GM12874 (cell line): ENCODE measurements around the gene CFAP52.

Source experiments
- TF ChIP-seq, protein P1 (sequence below): IDR thresholded peaks from 2 replicates; pipeline ENCODE4 v1.5.1; 2011; ENCODE audit warnings: low read depth, mild to moderate bottlenecking, control low read depth, low read length, moderate library complexity; ENCODE audit not compliant: insufficient read depth

The CFAP52 gene

DNA sequence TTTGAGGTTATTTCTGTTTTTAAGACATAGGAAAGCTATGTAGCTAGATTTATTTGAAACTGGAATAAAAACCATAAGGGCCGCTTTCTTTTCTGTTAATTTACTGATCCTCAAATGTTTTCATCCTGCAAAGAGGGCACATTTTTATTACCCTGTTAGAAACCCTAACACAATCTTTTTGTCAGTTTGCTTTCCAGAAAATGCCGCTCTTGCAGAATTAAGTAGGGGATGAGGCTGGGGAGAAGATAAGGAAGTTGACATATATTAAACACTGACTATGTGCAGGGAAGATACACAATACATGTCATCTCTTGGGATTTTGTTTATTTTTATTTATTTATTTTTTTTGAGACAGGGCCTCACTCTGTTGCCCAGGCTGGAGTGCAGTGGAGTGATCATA, 84.6 kb downstream of the CFAP52 start:
- TF ChIP-seq, protein P1, sequence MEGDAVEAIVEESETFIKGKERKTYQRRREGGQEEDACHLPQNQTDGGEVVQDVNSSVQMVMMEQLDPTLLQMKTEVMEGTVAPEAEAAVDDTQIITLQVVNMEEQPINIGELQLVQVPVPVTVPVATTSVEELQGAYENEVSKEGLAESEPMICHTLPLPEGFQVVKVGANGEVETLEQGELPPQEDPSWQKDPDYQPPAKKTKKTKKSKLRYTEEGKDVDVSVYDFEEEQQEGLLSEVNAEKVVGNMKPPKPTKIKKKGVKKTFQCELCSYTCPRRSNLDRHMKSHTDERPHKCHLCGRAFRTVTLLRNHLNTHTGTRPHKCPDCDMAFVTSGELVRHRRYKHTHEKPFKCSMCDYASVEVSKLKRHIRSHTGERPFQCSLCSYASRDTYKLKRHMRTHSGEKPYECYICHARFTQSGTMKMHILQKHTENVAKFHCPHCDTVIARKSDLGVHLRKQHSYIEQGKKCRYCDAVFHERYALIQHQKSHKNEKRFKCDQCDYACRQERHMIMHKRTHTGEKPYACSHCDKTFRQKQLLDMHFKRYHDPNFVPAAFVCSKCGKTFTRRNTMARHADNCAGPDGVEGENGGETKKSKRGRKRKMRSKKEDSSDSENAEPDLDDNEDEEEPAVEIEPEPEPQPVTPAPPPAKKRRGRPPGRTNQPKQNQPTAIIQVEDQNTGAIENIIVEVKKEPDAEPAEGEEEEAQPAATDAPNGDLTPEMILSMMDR = no peak

DNA sequence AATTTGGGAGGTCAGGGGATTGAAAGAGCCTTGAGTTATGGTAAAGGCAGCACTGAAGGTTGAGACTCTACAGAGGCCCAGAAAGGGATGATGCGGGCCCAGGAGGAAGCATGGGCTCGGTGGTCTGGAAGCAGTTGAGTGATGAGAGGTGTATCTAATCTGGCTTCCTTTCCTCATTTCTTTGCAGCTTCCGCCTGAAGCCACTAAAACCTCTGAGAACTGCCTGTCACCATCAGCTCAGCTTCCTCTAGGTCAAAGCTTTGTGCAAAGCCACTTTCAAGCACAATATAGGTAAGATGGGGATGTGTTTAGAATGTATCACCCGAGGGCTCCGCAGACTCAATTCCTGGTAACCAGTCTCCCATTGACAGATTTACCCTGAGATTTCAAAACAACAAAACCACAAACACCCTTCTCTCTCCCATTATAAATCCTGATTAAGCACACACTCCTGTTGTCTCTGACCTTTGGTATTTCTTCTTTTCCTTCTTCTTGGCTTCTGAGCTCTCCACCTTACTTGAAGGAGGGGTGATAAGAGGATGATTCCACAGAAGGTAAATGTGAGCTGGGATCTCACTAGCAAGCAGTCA, 90.1 kb downstream of the CFAP52 start:
- TF ChIP-seq, protein P1 = no peak

DNA sequence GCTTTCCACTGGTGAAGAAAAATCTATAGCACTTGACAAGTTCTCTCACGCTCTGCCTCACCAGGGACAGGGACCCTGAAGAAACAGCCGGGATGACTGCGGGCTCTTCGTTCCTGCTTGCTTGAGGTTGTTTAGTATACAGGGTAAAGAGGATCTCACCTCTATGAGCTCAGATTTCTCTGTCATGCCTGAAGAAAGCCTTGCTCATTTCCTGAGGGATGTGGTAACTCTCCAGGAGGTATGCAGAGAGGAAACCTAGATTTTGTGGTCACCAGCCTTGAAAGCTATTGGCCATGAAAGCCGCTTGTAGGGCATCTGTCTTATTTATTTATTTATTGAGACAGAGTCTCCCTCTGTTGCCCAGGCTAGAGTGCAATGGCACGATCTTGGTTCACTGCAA, 92.1 kb downstream of the CFAP52 start:
- TF ChIP-seq, protein P1 = no peak

DNA sequence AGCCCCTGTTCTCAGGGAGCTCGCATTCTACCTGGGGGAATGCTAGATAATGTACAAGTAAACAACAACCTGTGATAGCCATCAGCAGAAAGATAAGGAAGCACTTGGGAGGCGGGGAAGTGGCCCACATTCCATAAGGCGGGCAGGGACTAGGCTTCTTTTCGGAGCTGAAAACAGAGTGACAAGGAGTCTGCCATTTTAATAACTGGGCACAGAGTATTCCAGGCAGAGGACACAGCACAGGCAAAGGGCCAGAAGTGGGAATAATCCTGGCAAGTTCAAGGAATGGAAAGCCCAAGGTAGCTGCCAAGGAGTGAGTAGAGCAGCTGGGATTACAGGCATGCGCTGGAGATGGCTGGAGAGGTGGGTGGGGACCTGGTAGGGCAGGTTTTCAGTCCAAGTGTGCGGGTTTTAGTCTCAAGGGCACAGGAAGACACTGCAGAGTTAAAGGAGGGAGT, 93.1 kb downstream of the CFAP52 start:
- TF ChIP-seq, protein P1 = no peak

DNA sequence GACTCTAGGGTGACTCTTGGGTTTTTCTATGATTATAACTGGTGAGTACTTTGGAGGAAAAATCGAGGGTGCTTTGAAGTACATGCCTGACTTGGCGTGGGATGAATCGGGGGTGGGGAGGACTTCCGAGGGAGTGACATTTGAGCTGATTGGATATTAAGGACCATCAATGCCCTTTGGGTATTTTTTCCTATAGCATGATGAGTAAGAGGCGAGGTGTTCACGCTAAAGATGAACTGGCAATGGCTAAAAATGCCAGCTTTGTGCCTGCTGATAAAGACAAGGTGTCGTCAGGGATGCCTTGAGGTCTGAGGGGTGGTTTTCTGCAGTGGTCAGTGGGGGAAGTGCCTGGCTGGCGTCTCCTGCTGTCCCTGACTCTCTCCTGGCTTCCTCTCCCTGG, 94.2 kb downstream of the CFAP52 start:
- TF ChIP-seq, protein P1 = no peak

DNA sequence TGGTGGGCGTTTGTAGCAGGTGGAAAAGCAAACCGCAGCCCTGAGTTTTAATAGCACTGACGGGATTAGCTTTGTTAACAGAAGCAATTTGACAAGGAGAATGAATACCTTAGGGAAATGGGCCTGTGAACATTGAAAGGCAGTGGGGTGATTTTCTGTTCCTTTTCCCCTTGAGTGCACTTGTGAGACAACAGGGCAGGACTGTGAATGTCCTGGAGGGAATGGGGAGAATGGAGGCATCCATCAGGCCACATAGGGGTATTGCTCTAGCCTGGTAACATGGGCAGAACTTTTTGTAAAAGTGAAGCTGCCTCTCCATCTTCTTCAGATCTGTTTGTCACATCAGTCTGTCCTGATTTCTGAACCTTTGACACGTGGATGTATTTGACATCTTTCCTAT, 95.1 kb downstream of the CFAP52 start:
- TF ChIP-seq, protein P1 = no peak

DNA sequence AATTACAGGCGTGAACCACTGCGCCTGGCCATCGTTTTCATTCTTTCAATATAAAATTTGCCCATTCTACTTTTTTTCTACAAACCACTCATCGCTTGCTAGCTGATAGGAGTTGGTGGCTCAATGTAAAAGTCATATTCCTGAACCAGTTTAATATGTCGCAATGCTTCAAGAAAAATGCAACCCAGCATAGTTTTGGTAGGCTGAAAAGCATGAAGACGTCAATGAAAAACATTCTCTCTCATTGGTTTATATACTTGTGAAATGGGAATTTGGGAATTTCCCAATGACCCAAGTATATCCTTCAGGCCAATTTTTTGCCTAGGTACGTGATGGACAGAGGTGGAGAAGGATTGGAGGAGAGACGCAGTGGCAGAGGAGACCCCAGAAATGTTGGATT, 95.8 kb downstream of the CFAP52 start:
- TF ChIP-seq, protein P1 = no peak
